Panc1 (cell line): ENCODE data around the gene SLC25A14. TPM values are rescaled to one million over a fixed set of nuclear protein-coding genes. Genes with fewer than 3 reads are reported as not detected.

Source experiments
- ATAC-seq: fragments of 200-7000 bp; cut with Tn5 transposase; 2 replicates; pipeline ENCODE4 v1.9.1; 2020; ENCODE audit warnings: mild to moderate bottlenecking, moderate library complexity
- BruUV-seq: library from RNA; stranded (reverse); fragments of 400-500 nt; replicated peaks from 2 replicates; lab custom pipeline; 2021; lab: Mats Ljungman, UMichigan
- CTCF ChIA-PET: fragments of 300-600 bp; sonication (Branson Sonifier 250); formaldehyde crosslinking; loops from one replicate; lab custom pipeline; 2022; ENCODE audit warnings: antibody characterized with exemption; lab: Charles Lee
- POLR2A ChIA-PET: fragments of 300-600 bp; sonication (Branson Sonifier 250); formaldehyde crosslinking; loops from one replicate; lab custom pipeline; 2022; ENCODE audit warnings: antibody characterized with exemption; lab: Charles Lee
- DNase-seq: peaks from one replicate; pipeline ENCODE4 v3.0.0-alpha.2; 2010; ENCODE audit warnings: low read depth, low spot score
- H3K27ac ChIP-seq: 2 replicates; pipeline ENCODE4 v1.5.1; 2011; ENCODE audit warnings: mild to moderate bottlenecking, low read length, inconsistent platforms
- H3K27me3 ChIP-seq: fragments of 200-500 bp; sonication (Bioruptor generic); 2 replicates; pipeline ENCODE4 v1.6.0; 2014; ENCODE audit warnings: low read length, inconsistent platforms; ENCODE audit not compliant: control insufficient read depth, insufficient read depth
- H3K36me3 ChIP-seq: fragments of 200-500 bp; sonication (Bioruptor generic); 2 replicates; pipeline ENCODE4 v1.5.1; 2014; ENCODE audit warnings: inconsistent platforms, mild to moderate bottlenecking, low read length, moderate library complexity; ENCODE audit not compliant: control insufficient read depth, insufficient read depth
- H3K4me1 ChIP-seq: 2 replicates; pipeline ENCODE4 v1.5.1; 2011; ENCODE audit warnings: inconsistent platforms, mild to moderate bottlenecking, low read length, moderate library complexity; ENCODE audit not compliant: control insufficient read depth, insufficient read depth
- H3K4me3 ChIP-seq, 2 experiments: 2 replicates each; pipeline ENCODE4 v1.5.1; 2011 to 2012; ENCODE audit warnings: low read depth in 2 of 2, low read length in 2 of 2, mild to moderate bottlenecking in 2 of 2, inconsistent platforms in 1 of 2, moderate library complexity in 1 of 2
- H3K9me3 ChIP-seq: fragments of 200-500 bp; sonication (Bioruptor generic); 2 replicates; pipeline ENCODE4 v1.5.1; 2014; ENCODE audit warnings: low read depth, mild to moderate bottlenecking, inconsistent platforms, low read length, moderate library complexity; ENCODE audit not compliant: control insufficient read depth, insufficient read depth
- CTCF ChIP-seq: fragments of 450-650 bp; IDR thresholded peaks from 2 replicates; pipeline ENCODE4 v1.5.1; 2017; ENCODE audit warnings: mild to moderate bottlenecking
- POLR2AphosphoS5 ChIP-seq: IDR thresholded peaks from 2 replicates; pipeline ENCODE4 v1.6.1; 2012; ENCODE audit warnings: mild to moderate bottlenecking, low read depth, low read length, moderate library complexity
- REST ChIP-seq, 2 experiments: IDR thresholded peaks; 2 replicates each; pipeline ENCODE4 v1.6.1; 2011 to 2012; ENCODE audit warnings: low read depth in 2 of 2, control low read depth in 1 of 2, low read length in 1 of 2, mild to moderate bottlenecking in 1 of 2, moderate library complexity in 1 of 2; ENCODE audit not compliant: insufficient read depth in 1 of 2
- SIN3A ChIP-seq: IDR thresholded peaks from 2 replicates; pipeline ENCODE4 v1.6.1; 2012; ENCODE audit warnings: low read depth, mild to moderate bottlenecking, low read length, moderate library complexity, borderline replicate concordance; ENCODE audit not compliant: insufficient read depth
- TCF7L2 ChIP-seq: IDR thresholded peaks from 2 replicates; pipeline ENCODE4 v1.6.1; 2011; ENCODE audit warnings: mild to moderate bottlenecking, low read depth, low read length, inconsistent platforms
- in situ Hi-C: cut with HindIII; loops from 2 replicates; pipeline ENCODE4 v1.10.0; 2016; ENCODE audit warnings: low sequenced_read_pairs, low pct_unique_long_range_greater_than_20kb
- intact Hi-C: fragments of 100-400 bp; cut with micrococcal nuclease; formaldehyde crosslinking; loops from one replicate; pipeline ENCODE4 v1.10.0; 2022; ENCODE audit not compliant: unreplicated experiment
- total RNA-seq: library from RNA; stranded (reverse); gene quantifications from one replicate; pipeline ENCODE4 v1.2.1, GENCODE V29; 2021; ENCODE audit not compliant: unreplicated experiment

The SLC25A14 gene
- total RNA-seq, 1 experiment from 2014 or later = 25.0 TPM

GRCh38 chrX:130340271-130340670, 552 bp downstream of the SLC25A14 start:
- no peaks in the 10 kb centered on the region for H3K36me3 ChIP-seq
- ATAC-seq (peak; percentile 36), DNase-seq (no peak)
- intact Hi-C loops = no loop called here
- peak overlapping the region; percentile 86 to 96 for H3K4me3 ChIP-seq
- ChIA-PET CTCF (no interaction called here), POLR2A (interaction anchor here (0.7 to 0.9 kb wide), 2 partner anchors 35 to 82 kb away, joined by 3 read pairs; no protein-coding TSS in a partner anchor)
- TF ChIP-seq TCF7L2 = no peak
- no peak for TF ChIP-seq POLR2AphosphoS5
- no peak for TF ChIP-seq CTCF
- no peak for TF ChIP-seq REST (IDR thresholded peaks at IDR 0.05; ENCODE audit: insufficient read depth in 1 of 2, low read depth in 2 of 2, low read length in 1 of 2)
- no peak for TF ChIP-seq SIN3A
- peak overlapping the region; percentile 82 for H3K27ac ChIP-seq
- TSS peak; percentile 67 for BruUV-seq
- no peaks in the 10 kb centered on the region for H3K27me3 ChIP-seq
- in situ Hi-C loops = no loop called here
- H3K9me3 ChIP-seq = no peaks in the 10 kb centered on the region
- peaks cover 6% of the 10 kb centered on the region; the same call in 1 of the 2 replicates for H3K4me1 ChIP-seq

GRCh38 chrX:130343411-130343810, 3.7 kb downstream of the SLC25A14 start:
- Histone ChIP-seq H3K36me3 (no peaks in the 10 kb centered on the region), H3K4me1 (peaks cover 6% of the 10 kb centered on the region; the same call in 1 of the 2 replicates), H3K27ac (no peak overlapping the region), H3K9me3 (no peaks in the 10 kb centered on the region), H3K4me3 (no peak overlapping the region), H3K27me3 (no peaks in the 10 kb centered on the region)
- in situ Hi-C loops = no loop called here
- intact Hi-C loops = no loop called here
- no peak for ATAC-seq
- no peak for TF ChIP-seq POLR2AphosphoS5
- no peak for TF ChIP-seq CTCF
- TF ChIP-seq SIN3A = no peak
- no peak for TF ChIP-seq REST (IDR thresholded peaks at IDR 0.05; ENCODE audit: insufficient read depth in 1 of 2, low read depth in 2 of 2, low read length in 1 of 2)
- no peak for TF ChIP-seq TCF7L2
- BruUV-seq = no TSS peak
- DNase-seq = no peak
- CTCF ChIA-PET = no interaction called here
- POLR2A ChIA-PET = interaction anchor here (0.6 kb wide), 1 partner anchor 12 kb away, joined by 15 read pairs; no protein-coding TSS in a partner anchor
